Muscle layer of colon (tissue), 2 donors: ENCODE measurements around the gene ADAMTS8.

Experiments used
- H3K27ac ChIP-seq: one replicate; pipeline ENCODE4 v1.7.0; 2013; ENCODE audit warnings: low read depth, mild to moderate bottlenecking, low read length, moderate library complexity
- H3K27me3 ChIP-seq, 2 donors: one replicate each; pipeline ENCODE4 v1.7.0; 2013; ENCODE audit warnings: low read length in 2 of 2, mild to moderate bottlenecking in 2 of 2; ENCODE audit not compliant: insufficient read depth in 2 of 2, control insufficient read depth in 1 of 2
- H3K36me3 ChIP-seq: one replicate; pipeline ENCODE4 v1.7.0; 2013; ENCODE audit warnings: mild to moderate bottlenecking, low read length; ENCODE audit not compliant: insufficient read depth
- H3K4me1 ChIP-seq: one replicate; pipeline ENCODE4 v1.7.0; 2013; ENCODE audit warnings: mild to moderate bottlenecking, low read length; ENCODE audit not compliant: insufficient read depth
- H3K4me3 ChIP-seq, 2 donors: one replicate each; pipeline ENCODE4 v1.7.0; 2013; ENCODE audit warnings: low read length in 2 of 2, low read depth in 1 of 2, mild to moderate bottlenecking in 1 of 2, moderate library complexity in 1 of 2
- H3K9ac ChIP-seq: one replicate; pipeline ENCODE4 v1.7.0; 2013; ENCODE audit warnings: low read length
- H3K9me3 ChIP-seq: one replicate; pipeline ENCODE4 v1.7.0; 2013; ENCODE audit warnings: mild to moderate bottlenecking, low read length
- donor health status: abdominal sarcoma.
- donor health status: Adenocarcinoma of cecum.

The ADAMTS8 gene

GRCh38 chr11:130428316-130429119, at the start of gene ADAMTS8:
Gene ADAMTS8 (minus strand): TSS chr11:130428609. CDS start chr11:130428286, 323 bp downstream.
- H3K9ac ChIP-seq = peak within 1 kb of the TSS; percentile 61
- H3K9me3 ChIP-seq = no peaks in the 10 kb centered on the region
- H3K36me3 ChIP-seq = no peaks in the 10 kb centered on the region
- H3K4me3 ChIP-seq = peak within 1 kb of the TSS; percentile 79 to 81
- peaks cover 19% of the 10 kb centered on the region for H3K4me1 ChIP-seq
- peak within 1 kb of the TSS; percentile 82 for H3K27ac ChIP-seq
- H3K27me3 ChIP-seq = peaks cover 0 to 7% of the 10 kb centered on the region in 2 donors

- no peaks in the 10 kb centered on the region for H3K9me3 ChIP-seq
- H3K9ac ChIP-seq = no peak overlapping the region
- H3K36me3 ChIP-seq = peaks cover 3% of the 10 kb centered on the region
- H3K27ac ChIP-seq = no peak overlapping the region
- H3K4me1 ChIP-seq = peaks cover 22% of the 10 kb centered on the region
- H3K4me3 ChIP-seq = no peak overlapping the region
- H3K27me3 ChIP-seq = no peaks in the 10 kb centered on the region
Measured at GRCh38 chr11:130477586-130478203, 49.3 kb upstream of the ADAMTS8 start.

GRCh38 chr11:130476922-130477491, 48.6 kb upstream of the ADAMTS8 start:
- H3K27ac ChIP-seq = no peak overlapping the region

GRCh38 chr11:130476200-130476921, 48.0 kb upstream of the ADAMTS8 start:
- Histone ChIP-seq H3K9me3 (no peaks in the 10 kb centered on the region), H3K36me3 (peaks cover 5% of the 10 kb centered on the region), H3K9ac (no peak overlapping the region), H3K27me3 (no peaks in the 10 kb centered on the region), H3K27ac (no peak overlapping the region), H3K4me3 (no peak overlapping the region), H3K4me1 (peaks cover 22% of the 10 kb centered on the region)

More at GRCh38 chr11:130476922-130477491, 48.6 kb upstream of the ADAMTS8 start:
- Histone ChIP-seq H3K36me3 (peaks cover 3% of the 10 kb centered on the region), H3K27me3 (no peaks in the 10 kb centered on the region), H3K4me1 (peaks cover 22% of the 10 kb centered on the region), H3K9me3 (no peaks in the 10 kb centered on the region), H3K4me3 (no peak overlapping the region), H3K9ac (no peak overlapping the region)

GRCh38 chr11:130475426-130476053, 47.1 kb upstream of the ADAMTS8 start:
- Histone ChIP-seq H3K27me3 (no peaks in the 10 kb centered on the region), H3K36me3 (peaks cover 11% of the 10 kb centered on the region), H3K27ac (no peak overlapping the region), H3K4me3 (no peak overlapping the region), H3K9me3 (no peaks in the 10 kb centered on the region), H3K4me1 (peaks cover 22% of the 10 kb centered on the region), H3K9ac (no peak overlapping the region)

- Histone ChIP-seq H3K36me3 (peaks cover 12% of the 10 kb centered on the region), H3K27me3 (no peaks in the 10 kb centered on the region), H3K4me3 (no peak overlapping the region), H3K27ac (no peak overlapping the region), H3K4me1 (peaks cover 22% of the 10 kb centered on the region), H3K9me3 (no peaks in the 10 kb centered on the region), H3K9ac (no peak overlapping the region)
Measured at GRCh38 chr11:130474637-130475400, 46.4 kb upstream of the ADAMTS8 start.

- Histone ChIP-seq H3K27me3 (no peaks in the 10 kb centered on the region), H3K9ac (no peak overlapping the region), H3K4me1 (peaks cover 16% of the 10 kb centered on the region), H3K36me3 (peaks cover 12% of the 10 kb centered on the region), H3K9me3 (no peaks in the 10 kb centered on the region), H3K4me3 (no peak overlapping the region), H3K27ac (no peak overlapping the region)
Measured at GRCh38 chr11:130473795-130474377, 45.5 kb upstream of the ADAMTS8 start.

GRCh38 chr11:130473056-130473794, 44.8 kb upstream of the ADAMTS8 start:
- no peaks in the 10 kb centered on the region for H3K9me3 ChIP-seq
- H3K9ac ChIP-seq = no peak overlapping the region
- peaks cover 9% of the 10 kb centered on the region for H3K4me1 ChIP-seq
- no peaks in the 10 kb centered on the region for H3K27me3 ChIP-seq
- no peak overlapping the region for H3K4me3 ChIP-seq
- H3K36me3 ChIP-seq = peaks cover 12% of the 10 kb centered on the region
- no peak overlapping the region for H3K27ac ChIP-seq

GRCh38 chr11:130472434-130472961, 44.1 kb upstream of the ADAMTS8 start:
- Histone ChIP-seq H3K9me3 (no peaks in the 10 kb centered on the region), H3K9ac (no peak overlapping the region), H3K27me3 (no peaks in the 10 kb centered on the region), H3K4me3 (no peak overlapping the region), H3K4me1 (peaks cover 2% of the 10 kb centered on the region), H3K36me3 (peaks cover 12% of the 10 kb centered on the region), H3K27ac (no peak overlapping the region)
